ENCODE data around the gene SUPT5H.

- TF ChIP-seq, protein P1, sequence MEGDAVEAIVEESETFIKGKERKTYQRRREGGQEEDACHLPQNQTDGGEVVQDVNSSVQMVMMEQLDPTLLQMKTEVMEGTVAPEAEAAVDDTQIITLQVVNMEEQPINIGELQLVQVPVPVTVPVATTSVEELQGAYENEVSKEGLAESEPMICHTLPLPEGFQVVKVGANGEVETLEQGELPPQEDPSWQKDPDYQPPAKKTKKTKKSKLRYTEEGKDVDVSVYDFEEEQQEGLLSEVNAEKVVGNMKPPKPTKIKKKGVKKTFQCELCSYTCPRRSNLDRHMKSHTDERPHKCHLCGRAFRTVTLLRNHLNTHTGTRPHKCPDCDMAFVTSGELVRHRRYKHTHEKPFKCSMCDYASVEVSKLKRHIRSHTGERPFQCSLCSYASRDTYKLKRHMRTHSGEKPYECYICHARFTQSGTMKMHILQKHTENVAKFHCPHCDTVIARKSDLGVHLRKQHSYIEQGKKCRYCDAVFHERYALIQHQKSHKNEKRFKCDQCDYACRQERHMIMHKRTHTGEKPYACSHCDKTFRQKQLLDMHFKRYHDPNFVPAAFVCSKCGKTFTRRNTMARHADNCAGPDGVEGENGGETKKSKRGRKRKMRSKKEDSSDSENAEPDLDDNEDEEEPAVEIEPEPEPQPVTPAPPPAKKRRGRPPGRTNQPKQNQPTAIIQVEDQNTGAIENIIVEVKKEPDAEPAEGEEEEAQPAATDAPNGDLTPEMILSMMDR (IDR thresholded peaks at IDR 0.05; ENCODE audit: control extremely low read depth in 1 of 3, insufficient read depth in 1 of 3, low read depth in 1 of 3, low read length in 3 of 3): no peak
- no peak for TF ChIP-seq TAF1 (IDR thresholded peaks at IDR 0.05; ENCODE audit: low read depth, low read length)
- no peak for TF ChIP-seq SIRT6 (IDR thresholded peaks at IDR 0.05; ENCODE audit: low read length)
- TF ChIP-seq FOSL1 (IDR thresholded peaks at IDR 0.05; ENCODE audit: insufficient read depth, low read depth, low read length): no peak
- no peak for TF ChIP-seq EGR1 (IDR thresholded peaks at IDR 0.05; ENCODE audit: borderline replicate concordance, low read depth, low read length)
- TF ChIP-seq POLR2AphosphoS5 (IDR thresholded peaks at IDR 0.05; ENCODE audit: low read depth, low read length): no peak
- TF ChIP-seq CHD2 (IDR thresholded peaks at IDR 0.05; ENCODE audit: low read length): no peak
- no peak for TF ChIP-seq ZNF274 (IDR thresholded peaks at IDR 0.05; ENCODE audit: borderline replicate concordance, extremely low read depth, low read length)
- no peak for TF ChIP-seq HDAC2 (IDR thresholded peaks at IDR 0.05; ENCODE audit: borderline replicate concordance in 1 of 2, low read depth in 2 of 2, low read length in 2 of 2)
- no peak for TF ChIP-seq TCF12 (IDR thresholded peaks at IDR 0.05; ENCODE audit: low read depth, low read length)
- no peak for TF ChIP-seq POLR2A (IDR thresholded peaks at IDR 0.05; ENCODE audit: control extremely low read depth in 1 of 2, low read depth in 2 of 2, low read length in 2 of 2)
- TF ChIP-seq, protein P2, sequence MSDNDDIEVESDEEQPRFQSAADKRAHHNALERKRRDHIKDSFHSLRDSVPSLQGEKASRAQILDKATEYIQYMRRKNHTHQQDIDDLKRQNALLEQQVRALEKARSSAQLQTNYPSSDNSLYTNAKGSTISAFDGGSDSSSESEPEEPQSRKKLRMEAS (IDR thresholded peaks at IDR 0.05): no peak
- no peak for TF ChIP-seq MAFK (IDR thresholded peaks at IDR 0.05; ENCODE audit: low read depth, low read length)
- TF ChIP-seq SUZ12 (IDR thresholded peaks at IDR 0.05; ENCODE audit: low read length): no peak
These were observed 67.6 kb downstream of the SUPT5H start for GRCh38 chr19:39512988-39513387.

Data from H1 (cell line).